ENCODE results near the gene TSHZ1. TPM values are rescaled to one million over a fixed set of nuclear protein-coding genes. Genes with fewer than 3 reads are reported as not detected.

The TSHZ1 gene
- total RNA-seq, 4 donors from 2014 or later: 22.3 to 41.7 (median 33.8) TPM

DNA sequence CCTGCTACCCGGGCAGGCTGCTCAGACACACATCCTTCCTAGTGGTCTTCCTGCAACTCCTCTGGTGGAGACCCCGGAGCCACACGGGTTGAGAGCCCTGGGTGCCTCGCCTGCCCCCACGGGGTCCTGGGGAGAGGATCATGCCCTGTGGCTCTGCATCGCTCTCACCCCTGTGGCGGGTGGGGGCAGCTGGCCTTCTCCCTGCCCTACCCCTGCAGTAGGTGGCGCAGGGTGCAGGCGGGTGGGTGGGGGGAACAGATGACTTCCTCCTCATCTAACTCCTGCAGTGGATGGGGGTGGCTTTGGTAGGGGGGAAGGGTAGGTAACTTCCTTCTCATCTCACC is 38.5 kb downstream of the TSHZ1 start:
- Histone ChIP-seq H3K27ac (peak overlapping the region in 3 of 4 donors; percentile 71 to 82 (median 80)), H3K4me3 (peak overlapping the region in 1 of 2 donors; percentile 51)

GRCh38 chr18:75249672-75250470 is 39.3 kb downstream of the TSHZ1 start:
- TF ChIP-seq POLR2AphosphoS5 (IDR thresholded peaks at IDR 0.05) (no peak), EP300 (IDR thresholded peaks at IDR 0.05) (no peak), CTCF (IDR thresholded peaks at IDR 0.05) (no peak), POLR2A (IDR thresholded peaks at IDR 0.05) (no peak)
- Histone ChIP-seq H3K36me3 (no peaks in the 10 kb centered on the region), H3K9me3 (no peaks in the 10 kb centered on the region), H3K4me3 (no peak overlapping the region), H3K4me1 (peaks cover 0 to 87% (median 22%) of the 10 kb centered on the region in 3 donors), H3K27ac (peak overlapping the region in 3 of 4 donors; percentile 31 to 82 (median 71)), H3K27me3 (no peaks in the 10 kb centered on the region)
- ATAC-seq: peak; percentile 3
- WGBS, 2 donors (ENCODE audit: low coverage in 1 of 2): 90 to 100% methylated on average over 1 to 7 of the region's 18 CpGs

More for the DNA sequence above, 38.5 kb downstream of the TSHZ1 start:
- ATAC-seq: no peak
- 80% methylated on average over 1 of the region's 9 CpGs; no CpG with 5 or more reads in 1 of the 2 donors for WGBS, 2 donors (ENCODE audit: low coverage in 1 of 2)
- H3K9me3 ChIP-seq: no peaks in the 10 kb centered on the region
- H3K27me3 ChIP-seq: no peaks in the 10 kb centered on the region
- TF ChIP-seq POLR2AphosphoS5 (IDR thresholded peaks at IDR 0.05): no peak
- TF ChIP-seq POLR2A (IDR thresholded peaks at IDR 0.05): no peak
- TF ChIP-seq EP300 (IDR thresholded peaks at IDR 0.05): no peak
- TF ChIP-seq CTCF (IDR thresholded peaks at IDR 0.05): no peak
- peaks cover 0 to 89% (median 22%) of the 10 kb centered on the region in 3 donors for H3K4me1 ChIP-seq
- H3K36me3 ChIP-seq: no peaks in the 10 kb centered on the region

- Histone ChIP-seq H3K4me3 (no peak overlapping the region), H3K27me3 (no peaks in the 10 kb centered on the region), H3K27ac (peak overlapping the region in 3 of 4 donors; percentile 22 to 82 (median 31)), H3K4me1 (peaks cover 0 to 87% (median 22%) of the 10 kb centered on the region in 3 donors), H3K36me3 (no peaks in the 10 kb centered on the region), H3K9me3 (no peaks in the 10 kb centered on the region)
- ATAC-seq: no peak
- TF ChIP-seq POLR2A (IDR thresholded peaks at IDR 0.05) (no peak), EP300 (IDR thresholded peaks at IDR 0.05) (no peak), CTCF (IDR thresholded peaks at IDR 0.05) (no peak), POLR2AphosphoS5 (IDR thresholded peaks at IDR 0.05) (no peak)
- no CpG with 5 or more reads among the region's 20 CpGs for WGBS, 2 donors (ENCODE audit: low coverage in 1 of 2)
These were observed 39.8 kb downstream of the TSHZ1 start for GRCh38 chr18:75250471-75250821.

DNA sequence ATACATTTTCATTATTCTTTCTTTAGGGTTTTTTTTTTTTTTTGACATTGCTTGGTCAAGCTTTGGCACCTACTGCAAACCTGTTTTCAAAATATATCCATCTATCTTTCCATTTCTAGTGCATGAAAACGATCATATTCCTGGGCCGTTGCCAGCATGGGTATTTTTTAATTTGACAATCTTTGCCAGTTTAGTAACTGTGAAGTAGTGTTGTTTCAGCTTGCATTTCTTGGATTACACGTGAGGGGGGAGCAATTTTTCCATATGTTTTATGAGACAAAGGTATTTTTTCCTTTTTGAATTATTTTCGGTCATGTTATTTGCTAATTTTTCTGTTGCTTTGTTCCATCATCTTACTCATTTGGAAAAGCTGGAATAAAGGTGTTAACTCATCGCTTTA is 40.9 kb downstream of the TSHZ1 start:
- H3K27ac ChIP-seq: no peak overlapping the region
- H3K4me1 ChIP-seq: peaks cover 4 to 86% (median 17%) of the 10 kb centered on the region in 3 donors
- no peaks in the 10 kb centered on the region for H3K27me3 ChIP-seq
- no peaks in the 10 kb centered on the region for H3K36me3 ChIP-seq
- no peak for ATAC-seq
- WGBS, 2 donors (ENCODE audit: low coverage in 1 of 2): 60 to 80% methylated on average over 5 of the region's 5 CpGs
- no peak overlapping the region for H3K4me3 ChIP-seq
- H3K9me3 ChIP-seq: no peaks in the 10 kb centered on the region
- no peak for TF ChIP-seq EP300 (IDR thresholded peaks at IDR 0.05)
- TF ChIP-seq CTCF (IDR thresholded peaks at IDR 0.05): no peak
- no peak for TF ChIP-seq POLR2AphosphoS5 (IDR thresholded peaks at IDR 0.05)
- TF ChIP-seq POLR2A (IDR thresholded peaks at IDR 0.05): no peak

DNA sequence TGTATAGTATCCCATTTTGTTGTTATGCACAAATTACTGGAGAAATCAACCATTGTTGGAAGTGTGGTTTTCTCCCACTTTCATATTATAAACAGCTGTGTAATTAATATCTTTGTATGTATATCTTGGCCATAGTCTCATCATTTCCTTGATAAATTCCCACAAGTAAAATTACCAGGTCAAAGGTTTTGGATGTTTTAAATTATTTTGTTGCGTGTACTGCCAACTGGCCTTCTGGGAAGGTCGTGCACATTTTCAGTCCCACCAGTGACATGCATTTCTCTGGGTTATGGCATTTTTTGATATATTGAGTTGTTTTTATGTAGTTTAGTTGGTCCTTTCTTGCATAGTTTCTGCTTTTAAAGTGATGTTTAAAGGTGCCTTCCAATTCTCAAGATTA is 41.5 kb downstream of the TSHZ1 start:
- no peaks in the 10 kb centered on the region for H3K36me3 ChIP-seq
- no peak overlapping the region for H3K27ac ChIP-seq
- no peaks in the 10 kb centered on the region for H3K9me3 ChIP-seq
- no peak overlapping the region for H3K4me3 ChIP-seq
- no peak for TF ChIP-seq EP300 (IDR thresholded peaks at IDR 0.05)
- TF ChIP-seq POLR2AphosphoS5 (IDR thresholded peaks at IDR 0.05): no peak
- TF ChIP-seq CTCF (IDR thresholded peaks at IDR 0.05): no peak
- TF ChIP-seq POLR2A (IDR thresholded peaks at IDR 0.05): no peak
- ATAC-seq: no peak
- H3K4me1 ChIP-seq: peaks cover 4 to 86% (median 13%) of the 10 kb centered on the region in 3 donors
- WGBS, 2 donors (ENCODE audit: low coverage in 1 of 2): 13 to 63% methylated on average over 2 of the region's 2 CpGs
- no peaks in the 10 kb centered on the region for H3K27me3 ChIP-seq

Measured in gastroesophageal sphincter (tissue), 4 donors.